IPS-18a (cell line): ENCODE results near the gene HOXD12.
A peak's percentile ranks its signal among the peaks of the same experiment; 100 is the strongest.

Source experiments
- H3K27ac ChIP-seq: one replicate; pipeline ENCODE4 v1.5.1; 2013; ENCODE audit warnings: low read length
- H3K27me3 ChIP-seq: one replicate; pipeline ENCODE4 v1.6.1; 2013; ENCODE audit warnings: mild to moderate bottlenecking, low read length; ENCODE audit not compliant: control insufficient read depth, insufficient read depth
- H3K36me3 ChIP-seq: one replicate; pipeline ENCODE4 v1.6.1; 2013; ENCODE audit warnings: low read depth, low read length; ENCODE audit not compliant: control insufficient read depth
- H3K4me1 ChIP-seq: one replicate; pipeline ENCODE4 v1.6.1; 2013; ENCODE audit warnings: low read depth, low read length; ENCODE audit not compliant: control insufficient read depth
- H3K4me3 ChIP-seq: one replicate; pipeline ENCODE4 v1.5.1; 2013; ENCODE audit warnings: low read length
- H3K9ac ChIP-seq: one replicate; pipeline ENCODE4 v1.6.1; 2013; ENCODE audit warnings: mild to moderate bottlenecking, low read length, moderate library complexity
- H3K9me3 ChIP-seq: one replicate; pipeline ENCODE4 v1.6.1; 2013; ENCODE audit warnings: low read depth, low read length; ENCODE audit not compliant: control insufficient read depth

The HOXD12 gene

DNA sequence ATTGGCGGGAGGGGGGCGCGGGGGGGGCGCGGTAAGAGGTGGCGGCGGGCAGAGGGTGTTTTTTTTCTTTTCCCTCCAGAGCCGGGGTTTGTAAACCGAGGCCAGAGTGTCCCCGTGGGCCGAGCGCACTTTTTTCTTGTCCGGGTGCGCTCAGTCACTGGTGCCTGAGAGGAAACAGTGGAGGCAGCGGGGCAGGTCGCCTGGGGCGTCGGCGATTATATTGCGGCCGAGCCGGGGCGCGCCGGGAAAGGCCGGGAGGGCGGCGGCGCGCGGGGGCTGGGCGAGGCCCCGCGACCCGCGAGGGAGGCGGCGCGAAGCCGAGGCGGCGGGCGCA lies 30.2 kb downstream of the HOXD12 start:
- Histone ChIP-seq H3K4me3 (no peak overlapping the region), H3K9me3 (no peaks in the 10 kb centered on the region), H3K4me1 (peaks cover 4% of the 10 kb centered on the region), H3K27me3 (peaks cover 100% of the 10 kb centered on the region), H3K27ac (no peak overlapping the region), H3K36me3 (no peaks in the 10 kb centered on the region), H3K9ac (no peak overlapping the region)

DNA sequence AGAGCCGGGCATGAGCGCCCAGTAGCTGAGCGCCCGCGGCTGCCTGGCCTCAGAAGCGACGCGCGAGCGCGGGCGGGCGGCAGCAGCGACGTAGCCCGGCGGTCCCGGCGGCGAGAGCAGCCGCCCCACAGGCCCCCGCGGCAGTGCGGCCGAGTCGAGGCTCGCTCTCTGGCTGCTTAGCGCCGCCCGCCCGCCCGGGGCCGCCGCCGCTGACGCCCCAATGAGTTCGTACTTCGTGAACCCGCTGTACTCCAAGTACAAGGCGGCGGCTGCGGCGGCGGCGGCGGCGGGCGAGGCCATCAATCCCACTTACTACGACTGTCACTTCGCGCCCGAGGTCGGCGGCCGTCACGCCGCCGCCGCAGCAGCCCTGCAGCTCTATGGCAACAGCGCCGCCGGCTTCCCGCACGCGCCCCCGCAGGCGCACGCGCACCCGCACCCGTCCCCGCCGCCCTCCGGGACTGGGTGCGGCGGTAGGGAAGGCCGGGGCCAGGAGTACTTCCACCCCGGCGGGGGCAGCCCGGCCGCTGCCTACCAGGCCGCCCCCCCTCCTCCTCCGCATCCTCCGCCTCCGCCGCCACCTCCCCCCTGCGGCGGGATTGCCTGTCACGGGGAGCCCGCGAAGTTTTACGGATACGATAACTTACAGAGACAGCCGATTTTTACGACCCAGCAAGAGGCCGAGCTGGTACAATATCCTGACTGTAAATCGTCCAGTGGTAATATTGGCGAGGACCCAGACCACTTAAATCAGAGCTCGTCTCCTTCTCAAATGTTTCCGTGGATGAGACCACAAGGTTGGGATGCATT lies 30.8 kb downstream of the HOXD12 start:
- no peaks in the 10 kb centered on the region for H3K9me3 ChIP-seq
- no peak overlapping the region for H3K4me3 ChIP-seq
- H3K27me3 ChIP-seq: peaks cover 100% of the 10 kb centered on the region
- no peak overlapping the region for H3K27ac ChIP-seq
- no peak overlapping the region for H3K9ac ChIP-seq
- H3K36me3 ChIP-seq: no peaks in the 10 kb centered on the region
- peaks cover 4% of the 10 kb centered on the region for H3K4me1 ChIP-seq

GRCh38 chr2:176130957-176131847 lies 31.6 kb downstream of the HOXD12 start:
- Histone ChIP-seq H3K4me1 (peaks cover 4% of the 10 kb centered on the region), H3K4me3 (no peak overlapping the region), H3K27ac (no peak overlapping the region), H3K27me3 (peaks cover 100% of the 10 kb centered on the region), H3K9ac (no peak overlapping the region), H3K36me3 (no peaks in the 10 kb centered on the region), H3K9me3 (no peaks in the 10 kb centered on the region)

DNA sequence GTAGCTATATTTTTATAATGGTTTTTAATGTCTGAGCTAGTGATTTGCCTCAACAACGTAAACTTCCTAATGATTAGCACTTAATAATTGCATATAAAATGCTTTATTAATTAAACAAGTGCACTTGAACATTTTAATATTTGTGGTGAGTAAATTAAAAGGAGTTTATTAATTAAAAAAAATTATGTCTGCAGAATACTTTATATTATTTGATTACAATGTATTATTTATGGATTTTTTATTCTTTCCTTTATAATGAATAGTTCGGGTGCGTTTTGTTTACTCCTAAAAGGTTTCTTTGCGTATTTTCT lies 32.2 kb downstream of the HOXD12 start:
- Histone ChIP-seq H3K9me3 (no peaks in the 10 kb centered on the region), H3K27me3 (peaks cover 100% of the 10 kb centered on the region), H3K27ac (no peak overlapping the region), H3K4me3 (no peak overlapping the region), H3K4me1 (peaks cover 4% of the 10 kb centered on the region), H3K36me3 (no peaks in the 10 kb centered on the region), H3K9ac (no peak overlapping the region)

- no peaks in the 10 kb centered on the region for H3K9me3 ChIP-seq
- no peak overlapping the region for H3K4me3 ChIP-seq
- H3K9ac ChIP-seq: no peak overlapping the region
- no peak overlapping the region for H3K27ac ChIP-seq
- H3K27me3 ChIP-seq: peaks cover 100% of the 10 kb centered on the region
- H3K4me1 ChIP-seq: peaks cover 4% of the 10 kb centered on the region
- no peaks in the 10 kb centered on the region for H3K36me3 ChIP-seq
Observed at GRCh38 chr2:176132205-176133171, 32.9 kb downstream of the HOXD12 start.

GRCh38 chr2:176133389-176133788 lies 33.8 kb downstream of the HOXD12 start:
- Histone ChIP-seq H3K4me1 (peaks cover 3% of the 10 kb centered on the region), H3K27me3 (peaks cover 100% of the 10 kb centered on the region), H3K9ac (no peak overlapping the region), H3K4me3 (no peak overlapping the region), H3K9me3 (no peaks in the 10 kb centered on the region), H3K27ac (no peak overlapping the region), H3K36me3 (no peaks in the 10 kb centered on the region)

- H3K9ac ChIP-seq: no peak overlapping the region
- no peak overlapping the region for H3K27ac ChIP-seq
- no peaks in the 10 kb centered on the region for H3K4me1 ChIP-seq
- no peaks in the 10 kb centered on the region for H3K9me3 ChIP-seq
- H3K27me3 ChIP-seq: peaks cover 100% of the 10 kb centered on the region
- H3K36me3 ChIP-seq: no peaks in the 10 kb centered on the region
- no peak overlapping the region for H3K4me3 ChIP-seq
Observed at GRCh38 chr2:176134035-176134434, 34.4 kb downstream of the HOXD12 start.

GRCh38 chr2:176135035-176135440 lies 35.4 kb downstream of the HOXD12 start:
- Histone ChIP-seq H3K4me1 (no peaks in the 10 kb centered on the region), H3K27me3 (peaks cover 100% of the 10 kb centered on the region), H3K9ac (no peak overlapping the region), H3K27ac (no peak overlapping the region), H3K9me3 (no peaks in the 10 kb centered on the region), H3K4me3 (no peak overlapping the region), H3K36me3 (no peaks in the 10 kb centered on the region)

- no peaks in the 10 kb centered on the region for H3K9me3 ChIP-seq
- H3K9ac ChIP-seq: no peak overlapping the region
- peaks cover 100% of the 10 kb centered on the region for H3K27me3 ChIP-seq
- H3K4me1 ChIP-seq: no peaks in the 10 kb centered on the region
- H3K4me3 ChIP-seq: peak overlapping the region; percentile 47
- H3K27ac ChIP-seq: no peak overlapping the region
- H3K36me3 ChIP-seq: no peaks in the 10 kb centered on the region
Observed at GRCh38 chr2:176136374-176137251, 37.0 kb downstream of the HOXD12 start.

- Histone ChIP-seq H3K27ac (no peak overlapping the region), H3K4me3 (peak overlapping the region; percentile 47), H3K9me3 (no peaks in the 10 kb centered on the region), H3K27me3 (peaks cover 100% of the 10 kb centered on the region), H3K4me1 (no peaks in the 10 kb centered on the region), H3K9ac (no peak overlapping the region), H3K36me3 (no peaks in the 10 kb centered on the region)
Observed at GRCh38 chr2:176137252-176137580, 37.6 kb downstream of the HOXD12 start.
